IMR-90 (cell line): ENCODE data around the gene VPS33A. TPM values are rescaled to one million over a fixed set of nuclear protein-coding genes. Genes with fewer than 3 reads are reported as not detected.

Experiments used
- ATAC-seq: fragments of 200-7000 bp; cut with Tn5 transposase; 2 replicates; pipeline ENCODE4 v1.9.1; 2020; ENCODE audit warnings: low read depth, mild to moderate bottlenecking, moderate library complexity
- BruUV-seq: library from RNA; stranded (reverse); fragments of 400-500 nt; replicated peaks from 2 replicates; lab custom pipeline; 2021; lab: Mats Ljungman, UMichigan
- CTCF ChIA-PET: fragments of 300-600 bp; formaldehyde crosslinking; extraction: SDS; loops from one replicate; lab custom pipeline; 2021; ENCODE audit warnings: antibody characterized with exemption; lab: Yijun Ruan, JAX
- POLR2A ChIA-PET: fragments of 300-600 bp; sonication (Branson Sonifier 250); formaldehyde crosslinking; loops from one replicate; lab custom pipeline; 2022; ENCODE audit warnings: antibody characterized with exemption; ENCODE audit not compliant: unreplicated experiment; lab: Charles Lee
- DNase-seq: peaks from one replicate; pipeline ENCODE4 v3.0.0; 2013
- H2AFZ ChIP-seq: replicated peaks from 2 replicates; pipeline ENCODE3; 2013; ENCODE audit warnings: low read length, mild to moderate bottlenecking; ENCODE audit not compliant: poor library complexity
- H2AK5ac ChIP-seq: 2 replicates; pipeline ENCODE4 v1.6.1; 2013; ENCODE audit warnings: low read depth, low read length, inconsistent platforms
- H2AK9ac ChIP-seq: replicated peaks from 2 replicates; pipeline ENCODE3; 2013; ENCODE audit warnings: mild to moderate bottlenecking, low read depth, low read length, moderate library complexity; ENCODE audit not compliant: poor library complexity
- H2BK120ac ChIP-seq: 2 replicates; pipeline ENCODE4 v1.6.1; 2013; ENCODE audit warnings: low read depth, low read length, inconsistent platforms
- H2BK15ac ChIP-seq: 3 replicates; pipeline ENCODE4 v1.6.1; 2013; ENCODE audit warnings: low read depth, low read length, inconsistent platforms
- H2BK20ac ChIP-seq: 2 replicates; pipeline ENCODE4 v1.6.1; 2013; ENCODE audit warnings: low read depth, mild to moderate bottlenecking, inconsistent platforms, low read length, moderate library complexity
- H2BK5ac ChIP-seq: 2 replicates; pipeline ENCODE4 v1.6.1; 2013; ENCODE audit warnings: mild to moderate bottlenecking, low read depth, low read length, inconsistent platforms; ENCODE audit not compliant: poor library complexity, severe bottlenecking
- H3K14ac ChIP-seq: replicated peaks from 2 replicates; pipeline ENCODE4 v1.6.1; 2013; ENCODE audit warnings: low read depth, low read length, inconsistent platforms
- H3K18ac ChIP-seq: 2 replicates; pipeline ENCODE4 v1.6.1; 2013; ENCODE audit warnings: low read depth, low read length, control low read depth
- H3K23ac ChIP-seq: 2 replicates; pipeline ENCODE4 v1.6.1; 2013; ENCODE audit warnings: low read depth, low read length, inconsistent platforms
- H3K27ac ChIP-seq: 2 replicates; pipeline ENCODE4 v1.5.1; 2013; ENCODE audit warnings: mild to moderate bottlenecking, control low read depth, low read length; ENCODE audit not compliant: insufficient read depth
- H3K27me3 ChIP-seq: 2 replicates; pipeline ENCODE4 v1.6.1; 2013; ENCODE audit warnings: low read length; ENCODE audit not compliant: control insufficient read depth, insufficient read depth
- H3K36me3 ChIP-seq: 2 replicates; pipeline ENCODE4 v1.6.1; 2013; ENCODE audit warnings: low read length, mixed read lengths; ENCODE audit not compliant: control insufficient read depth, insufficient read depth
- H3K4ac ChIP-seq: 2 replicates; pipeline ENCODE4 v1.6.1; 2013; ENCODE audit warnings: low read depth, low read length, inconsistent platforms
- H3K4me1 ChIP-seq: 2 replicates; pipeline ENCODE4 v1.6.1; 2013; ENCODE audit warnings: low read length, mixed read lengths; ENCODE audit not compliant: control insufficient read depth, insufficient read depth
- H3K4me2 ChIP-seq: 2 replicates; pipeline ENCODE4 v1.6.1; 2013; ENCODE audit warnings: low read depth, mild to moderate bottlenecking, control low read depth, low read length, moderate library complexity
- H3K4me3 ChIP-seq: 2 replicates; pipeline ENCODE4 v1.5.1; 2013; ENCODE audit warnings: low read depth, mild to moderate bottlenecking, control low read depth, low read length, moderate library complexity; ENCODE audit not compliant: insufficient read depth
- H3K56ac ChIP-seq: 2 replicates; pipeline ENCODE4 v1.6.1; 2013; ENCODE audit warnings: low read length, inconsistent platforms; ENCODE audit not compliant: insufficient read depth; ENCODE audit errors: extremely low read depth
- H3K79me1 ChIP-seq, 2 experiments: 2 replicates each; pipeline ENCODE4 v1.6.1; 2013; ENCODE audit warnings: low read length in 2 of 2, inconsistent platforms in 1 of 2, low read depth in 1 of 2
- H3K9ac ChIP-seq: 2 replicates; pipeline ENCODE4 v1.6.1; 2013; ENCODE audit warnings: low read depth, low read length, control low read depth
- H3K9me1 ChIP-seq: 2 replicates; pipeline ENCODE4 v1.6.1; 2013; ENCODE audit warnings: low read length, inconsistent platforms; ENCODE audit not compliant: insufficient read depth
- H3K9me3 ChIP-seq: 2 replicates; pipeline ENCODE4 v1.6.1; 2013; ENCODE audit warnings: low read length; ENCODE audit not compliant: control insufficient read depth, insufficient read depth
- H4K20me1 ChIP-seq: 2 replicates; pipeline ENCODE4 v1.6.1; 2013; ENCODE audit warnings: low read length, inconsistent platforms; ENCODE audit not compliant: insufficient read depth
- H4K5ac ChIP-seq: 2 replicates; pipeline ENCODE4 v1.6.1; 2013; ENCODE audit warnings: mild to moderate bottlenecking, low read depth, low read length, control low read depth
- H4K8ac ChIP-seq, 2 experiments: 2 replicates each; pipeline ENCODE4 v1.6.1; 2013; ENCODE audit warnings: low read depth in 2 of 2, low read length in 2 of 2, control low read depth in 1 of 2, inconsistent platforms in 1 of 2
- H4K91ac ChIP-seq: 2 replicates; pipeline ENCODE4 v1.6.1; 2013; ENCODE audit warnings: low read depth, low read length, inconsistent platforms; ENCODE audit not compliant: insufficient read depth
- FOS ChIP-seq: fragments of 150-350 bp; IDR thresholded peaks from 2 replicates; pipeline ENCODE4 v1.6.1; 2016; ENCODE audit warnings: low read depth, low read length
- WGBS, 2 experiments: methylation state at CpG; one replicate each; pipeline versions ENCODE4 v1.1.5 to v1.1.7; 2013; ENCODE audit warnings: missing lambda C conversion rate in 2 of 2; ENCODE audit not compliant: insufficient read length in 1 of 2; ENCODE audit errors: extremely low coverage in 2 of 2; 5-methylcytosine and 5-hydroxymethylcytosine counted together
- dilution Hi-C: fragments of 300-500 bp; cut with HindIII; formaldehyde crosslinking; loops from one replicate; pipeline ENCODE4 v1.14.3; 2018; ENCODE audit warnings: low sequenced_read_pairs; ENCODE audit not compliant: unreplicated experiment
- in situ Hi-C: fragments of 300-500 bp; cut with MboI; formaldehyde crosslinking; loops from 3 replicates; pipeline ENCODE4 v1.14.3; 2019; ENCODE audit warnings: low sequenced_read_pairs, inconsistent platforms, mixed read lengths
- intact Hi-C: fragments of 100-400 bp; cut with micrococcal nuclease; formaldehyde crosslinking; loops from 2 replicates; pipeline ENCODE4 v1.10.0; 2022
- polyA plus RNA-seq, 3 experiments: library from polyadenylated mRNA; depleted of rRNA; stranded (reverse); fragments of >200 nt; gene quantifications; 2 replicates each; pipeline ENCODE4 v1.2.3, GENCODE V29; 2012; ENCODE audit warnings: low replicate concordance in 1 of 3
- total RNA-seq: library from RNA; depleted of rRNA; stranded (reverse); fragments of >200 nt; gene quantifications from 2 replicates; pipeline ENCODE4 v1.2.3, GENCODE V29; 2012

Gene VPS33A
- total and polyA plus RNA-seq, 2 of the 4 experiments (the other 2 are of a cell fraction): 14.0 to 20.3 TPM

- BruUV-seq: no TSS peak
- POLR2A ChIA-PET: no interaction called here
- Histone ChIP-seq H2AK9ac (no peak overlapping the region), H3K4ac (no peak overlapping the region), H3K4me2 (no peak overlapping the region), H4K91ac (no peak overlapping the region), H3K9me1 (0 out of 2 replicates have a peak, but pooled peaks cover 3% of the 10 kb centered on the region), H3K4me1 (peaks cover 2% of the 10 kb centered on the region), H2AFZ (no peak overlapping the region), H3K18ac (no peak overlapping the region), H2AK5ac (no peak overlapping the region), H3K79me1 (no peaks in the 10 kb centered on the region), H4K5ac (no peak overlapping the region), H3K27me3 (no peaks in the 10 kb centered on the region), H3K27ac (no peak overlapping the region), H3K23ac (no peak overlapping the region), H2BK20ac (no peak overlapping the region), H2BK5ac (no peak overlapping the region), H4K20me1 (no peaks in the 10 kb centered on the region), H4K8ac (no peak overlapping the region), H3K9me3 (peaks cover 2% of the 10 kb centered on the region; the same call in 1 of the 2 replicates), H2BK120ac (no peak overlapping the region), H3K4me3 (no peak overlapping the region), H3K14ac (no peak overlapping the region), H3K56ac (no peak overlapping the region), H3K9ac (no peak overlapping the region), H2BK15ac (no peak overlapping the region), H3K36me3 (no peaks in the 10 kb centered on the region)
- DNase-seq: no peak
- in situ Hi-C loops (loop anchor here (5.0 kb wide), 2 partner anchors 60 to 135 kb away; no protein-coding TSS in a partner anchor), dilution Hi-C loops (no loop called here), intact Hi-C loops (no loop called here)
- CTCF ChIA-PET: no interaction called here
- no peak for ATAC-seq
- 100% methylated on average over 1 of the region's 11 CpGs; no CpG with 5 or more reads in 1 of the 2 experiments for WGBS, 2 experiments
- no peak for TF ChIP-seq FOS
Measured at GRCh38 chr12:122192441-122192840, 73.9 kb downstream of the VPS33A start.
